Measurements from ENCODE around the gene ATP1A2. TPM values are rescaled to one million over a fixed set of nuclear protein-coding genes. Genes with fewer than 3 reads are reported as not detected.

Gene ATP1A2
- total and polyA plus RNA-seq, 2 donors (not counting 1 experiment from before 2014, with no cell fraction given) = not detected

DNA sequence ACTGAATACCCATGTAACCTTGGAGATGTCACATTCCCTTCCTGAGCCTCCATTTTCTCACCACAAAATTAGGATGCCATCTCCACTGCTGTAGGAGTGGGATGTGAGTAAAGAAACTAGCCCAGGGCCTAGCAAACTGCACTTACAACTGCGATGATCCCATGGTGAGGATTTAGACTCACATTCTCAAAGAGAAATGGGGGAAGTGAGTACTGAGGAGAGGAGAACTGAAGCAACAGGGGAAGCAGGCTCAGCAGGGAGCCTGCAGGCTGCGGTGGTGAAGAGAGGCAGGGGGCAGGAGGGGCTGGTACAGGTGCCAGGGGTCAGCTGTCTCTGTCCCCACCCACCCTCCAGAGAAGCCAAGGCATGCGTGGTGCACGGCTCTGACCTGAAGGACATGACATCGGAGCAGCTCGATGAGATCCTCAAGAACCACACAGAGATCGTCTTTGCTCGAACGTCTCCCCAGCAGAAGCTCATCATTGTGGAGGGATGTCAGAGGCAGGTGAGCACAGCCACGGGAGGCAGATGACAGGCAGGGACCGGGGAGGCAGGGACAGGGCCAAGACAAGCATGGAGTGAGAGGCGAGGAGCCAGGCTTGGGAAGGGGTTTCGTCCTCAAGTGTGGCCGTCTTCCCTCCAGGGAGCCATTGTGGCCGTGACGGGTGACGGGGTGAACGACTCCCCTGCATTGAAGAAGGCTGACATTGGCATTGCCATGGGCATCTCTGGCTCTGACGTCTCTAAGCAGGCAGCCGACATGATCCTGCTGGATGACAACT is 19.4 kb downstream of the ATP1A2 start:
- no peak overlapping the region for H3K4me3 ChIP-seq (ENCODE audit: control extremely low read depth in 1 of 5, extremely low read depth in 1 of 5, insufficient read depth in 1 of 5, low read depth in 2 of 5, low read length in 4 of 5)
- no peaks in the 10 kb centered on the region for H4K20me1 ChIP-seq (ENCODE audit: control insufficient read depth, insufficient read depth, low read length, poor library complexity, severe bottlenecking)
- H3K4me2 ChIP-seq (replicated peaks; ENCODE audit: low read depth, low read length, poor library complexity, severe bottlenecking) = no peak overlapping the region
- H3K36me3 ChIP-seq (replicated peaks in 1 of 2; ENCODE audit: control extremely low read depth in 1 of 2, control insufficient read depth in 1 of 2, extremely low read depth in 1 of 2, insufficient read depth in 2 of 2, low read length in 1 of 2) = no peaks in the 10 kb centered on the region
- peaks cover 39% of the 10 kb centered on the region for H3K27me3 Mint-ChIP-seq
- no peak overlapping the region for H3K27ac ChIP-seq (ENCODE audit: low read length in 2 of 2)
- ChIA-PET POLR2A (interaction anchor here (0.6 kb wide), 1 partner anchor 1830 kb away, joined by 3 read pairs; no protein-coding TSS in a partner anchor), CTCF (no interaction called here)
- H3K4me1 Mint-ChIP-seq = no peaks in the 10 kb centered on the region
- H3K27ac Mint-ChIP-seq = no peak overlapping the region
- no peaks in the 10 kb centered on the region for H3K79me2 ChIP-seq (ENCODE audit: control insufficient read depth, insufficient read depth, low read length)
- TF ChIP-seq EZH2 (IDR thresholded peaks at IDR 0.05; ENCODE audit: borderline replicate concordance, insufficient read depth, low read depth, low read length, poor library complexity, severe bottlenecking) = no peak
- TF ChIP-seq, protein P1, sequence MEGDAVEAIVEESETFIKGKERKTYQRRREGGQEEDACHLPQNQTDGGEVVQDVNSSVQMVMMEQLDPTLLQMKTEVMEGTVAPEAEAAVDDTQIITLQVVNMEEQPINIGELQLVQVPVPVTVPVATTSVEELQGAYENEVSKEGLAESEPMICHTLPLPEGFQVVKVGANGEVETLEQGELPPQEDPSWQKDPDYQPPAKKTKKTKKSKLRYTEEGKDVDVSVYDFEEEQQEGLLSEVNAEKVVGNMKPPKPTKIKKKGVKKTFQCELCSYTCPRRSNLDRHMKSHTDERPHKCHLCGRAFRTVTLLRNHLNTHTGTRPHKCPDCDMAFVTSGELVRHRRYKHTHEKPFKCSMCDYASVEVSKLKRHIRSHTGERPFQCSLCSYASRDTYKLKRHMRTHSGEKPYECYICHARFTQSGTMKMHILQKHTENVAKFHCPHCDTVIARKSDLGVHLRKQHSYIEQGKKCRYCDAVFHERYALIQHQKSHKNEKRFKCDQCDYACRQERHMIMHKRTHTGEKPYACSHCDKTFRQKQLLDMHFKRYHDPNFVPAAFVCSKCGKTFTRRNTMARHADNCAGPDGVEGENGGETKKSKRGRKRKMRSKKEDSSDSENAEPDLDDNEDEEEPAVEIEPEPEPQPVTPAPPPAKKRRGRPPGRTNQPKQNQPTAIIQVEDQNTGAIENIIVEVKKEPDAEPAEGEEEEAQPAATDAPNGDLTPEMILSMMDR (IDR thresholded peaks at IDR 0.05) = no peak
- H3K27me3 ChIP-seq (replicated peaks in 1 of 4; ENCODE audit: control extremely low read depth in 1 of 4, control insufficient read depth in 3 of 4, insufficient read depth in 4 of 4, low read length in 3 of 4) = peaks cover 0 to 11% (median 3%) of the 10 kb centered on the region in 4 experiments
- no peaks in the 10 kb centered on the region for H3K4me1 ChIP-seq (ENCODE audit: control insufficient read depth in 2 of 2, insufficient read depth in 2 of 2, low read length in 2 of 2)
- DNase-seq = no peak
- H2AFZ ChIP-seq (ENCODE audit: insufficient read depth, low read depth, low read length, poor library complexity, severe bottlenecking) = no peak overlapping the region
- H3K4me3 Mint-ChIP-seq = no peak overlapping the region
- H3K9me3 ChIP-seq (ENCODE audit: control extremely low read depth in 1 of 3, control insufficient read depth in 2 of 3, insufficient read depth in 1 of 3, low read length in 2 of 3) = no peaks in the 10 kb centered on the region
- H3K9me3 Mint-ChIP-seq (ENCODE audit: insufficient read depth) = no peaks in the 10 kb centered on the region
- no peak for ATAC-seq (ENCODE audit: low read depth)
- intact Hi-C loops (cut with micrococcal nuclease) = no loop called here
- H3K9ac ChIP-seq (ENCODE audit: low read length) = no peak overlapping the region
- 91% methylated on average over 17 of the region's 20 CpGs for WGBS (ENCODE audit: insufficient coverage)
